ENCODE measurements around the gene SOS1.
"Not testable (repeated sequence)": the region's sequence is repeated elsewhere in the genome, so short reads cannot be mapped to it uniquely, and the experiment has no call there.

GRCh38 chr2:39052665-39053064 lies 68.2 kb downstream of the SOS1 start:
- TF ChIP-seq, protein P1, sequence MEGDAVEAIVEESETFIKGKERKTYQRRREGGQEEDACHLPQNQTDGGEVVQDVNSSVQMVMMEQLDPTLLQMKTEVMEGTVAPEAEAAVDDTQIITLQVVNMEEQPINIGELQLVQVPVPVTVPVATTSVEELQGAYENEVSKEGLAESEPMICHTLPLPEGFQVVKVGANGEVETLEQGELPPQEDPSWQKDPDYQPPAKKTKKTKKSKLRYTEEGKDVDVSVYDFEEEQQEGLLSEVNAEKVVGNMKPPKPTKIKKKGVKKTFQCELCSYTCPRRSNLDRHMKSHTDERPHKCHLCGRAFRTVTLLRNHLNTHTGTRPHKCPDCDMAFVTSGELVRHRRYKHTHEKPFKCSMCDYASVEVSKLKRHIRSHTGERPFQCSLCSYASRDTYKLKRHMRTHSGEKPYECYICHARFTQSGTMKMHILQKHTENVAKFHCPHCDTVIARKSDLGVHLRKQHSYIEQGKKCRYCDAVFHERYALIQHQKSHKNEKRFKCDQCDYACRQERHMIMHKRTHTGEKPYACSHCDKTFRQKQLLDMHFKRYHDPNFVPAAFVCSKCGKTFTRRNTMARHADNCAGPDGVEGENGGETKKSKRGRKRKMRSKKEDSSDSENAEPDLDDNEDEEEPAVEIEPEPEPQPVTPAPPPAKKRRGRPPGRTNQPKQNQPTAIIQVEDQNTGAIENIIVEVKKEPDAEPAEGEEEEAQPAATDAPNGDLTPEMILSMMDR (IDR thresholded peaks at IDR 0.05; ENCODE audit: low read depth, low read length) = not testable (repeated sequence)
- not testable (repeated sequence) for TF ChIP-seq EZH2phosphoT487 (IDR thresholded peaks at IDR 0.05; ENCODE audit: low read depth)

Data from OCI-LY3 (cell line).